ENCODE results near the gene RCBTB2.

GRCh38 chr13:48476686-48477085 is 56.2 kb downstream of the RCBTB2 start:
- TF ChIP-seq CTCF (IDR thresholded peaks at IDR 0.05) (no peak), POLR2A (IDR thresholded peaks at IDR 0.05) (no peak)
